PC-3 (cell line): ENCODE measurements around the gene COL16A1.

Source experiments
- EZH2 ChIP-seq: fragments of 300-600 bp; sonication (generic); IDR thresholded peaks from one replicate; pipeline ENCODE4 v1.6.1; 2017; ENCODE audit warnings: antibody characterized with exemption, mild to moderate bottlenecking, low read length; ENCODE audit not compliant: unreplicated experiment
- EZH2phosphoT487 ChIP-seq: fragments of 300-600 bp; sonication (generic); IDR thresholded peaks from 2 replicates; pipeline ENCODE4 v1.6.1; 2018; ENCODE audit warnings: mild to moderate bottlenecking, antibody characterized with exemption, low read length, borderline replicate concordance
- TF ChIP-seq, protein P1 (sequence below): fragments of 300-600 bp; sonication (generic); conservative IDR thresholded peaks from 2 replicates; pipeline ENCODE4 v1.5.1; 2017; ENCODE audit warnings: antibody characterized with exemption, low read depth, mild to moderate bottlenecking, low read length

DNA sequence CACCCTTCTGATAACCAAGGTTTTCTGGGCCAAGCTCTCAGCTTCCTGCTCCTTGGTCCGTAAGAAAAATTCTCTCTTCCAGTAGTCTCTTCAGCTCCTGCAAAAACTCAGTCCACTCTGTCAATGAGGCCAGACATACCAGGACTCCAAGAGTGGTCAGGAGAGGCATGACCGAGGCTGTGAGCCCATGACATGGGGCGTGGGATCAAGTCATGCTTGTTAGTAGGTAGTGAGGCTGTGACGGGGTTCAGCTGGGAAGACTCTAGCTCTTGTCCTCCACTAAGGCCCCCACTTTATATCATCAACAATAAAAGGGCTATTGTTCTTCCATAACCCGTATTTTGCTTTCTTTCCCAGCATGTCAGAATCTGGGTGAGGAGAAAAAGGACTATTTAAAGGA is 96.5 kb downstream of the COL16A1 start:
- TF ChIP-seq, protein P1, sequence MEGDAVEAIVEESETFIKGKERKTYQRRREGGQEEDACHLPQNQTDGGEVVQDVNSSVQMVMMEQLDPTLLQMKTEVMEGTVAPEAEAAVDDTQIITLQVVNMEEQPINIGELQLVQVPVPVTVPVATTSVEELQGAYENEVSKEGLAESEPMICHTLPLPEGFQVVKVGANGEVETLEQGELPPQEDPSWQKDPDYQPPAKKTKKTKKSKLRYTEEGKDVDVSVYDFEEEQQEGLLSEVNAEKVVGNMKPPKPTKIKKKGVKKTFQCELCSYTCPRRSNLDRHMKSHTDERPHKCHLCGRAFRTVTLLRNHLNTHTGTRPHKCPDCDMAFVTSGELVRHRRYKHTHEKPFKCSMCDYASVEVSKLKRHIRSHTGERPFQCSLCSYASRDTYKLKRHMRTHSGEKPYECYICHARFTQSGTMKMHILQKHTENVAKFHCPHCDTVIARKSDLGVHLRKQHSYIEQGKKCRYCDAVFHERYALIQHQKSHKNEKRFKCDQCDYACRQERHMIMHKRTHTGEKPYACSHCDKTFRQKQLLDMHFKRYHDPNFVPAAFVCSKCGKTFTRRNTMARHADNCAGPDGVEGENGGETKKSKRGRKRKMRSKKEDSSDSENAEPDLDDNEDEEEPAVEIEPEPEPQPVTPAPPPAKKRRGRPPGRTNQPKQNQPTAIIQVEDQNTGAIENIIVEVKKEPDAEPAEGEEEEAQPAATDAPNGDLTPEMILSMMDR = no peak
- TF ChIP-seq EZH2phosphoT487 = no peak
- no peak for TF ChIP-seq EZH2
